Fibroblast of lung (primary cell): Measurements from ENCODE around the gene GSTK1.

Experiments
- CTCF ChIP-seq, 2 donors: IDR thresholded peaks in 1 of 2; conservative IDR thresholded peaks in 1 of 2; 1 replicate in 1 of 2; 2 replicates in 1 of 2; pipeline ENCODE4 v1.5.1; 2011 to 2012; ENCODE audit warnings: low read length in 2 of 2, control low read depth in 1 of 2, inconsistent platforms in 1 of 2, low read depth in 1 of 2, mild to moderate bottlenecking in 1 of 2
- EZH2 ChIP-seq: IDR thresholded peaks from 2 replicates; pipeline ENCODE4 v1.5.1; 2012; ENCODE audit warnings: low read length, control low read depth, mild to moderate bottlenecking; ENCODE audit errors: missing control alignments

- no peak for TF ChIP-seq EZH2
- TF ChIP-seq CTCF (conservative IDR thresholded peaks at IDR 0.05 in 1 of 2, IDR thresholded peaks at IDR 0.05 in 1 of 2; ENCODE audit: low read depth in 1 of 2, low read length in 2 of 2): no peak
These were observed 8.0 kb downstream of the GSTK1 start for GRCh38 chr7:143271240-143271639.
